CD8-positive, alpha-beta memory T cell (primary cell): ENCODE data around the gene COX10. TPM values are rescaled to one million over a fixed set of nuclear protein-coding genes. Genes with fewer than 3 reads are reported as not detected.

ENCODE experiments used
- CTCF ChIA-PET: fragments of 350-600 bp; sonication (Branson Sonifier 250); formaldehyde crosslinking; loops from one replicate; lab custom pipeline; 2021; ENCODE audit warnings: antibody characterized with exemption; lab: Charles Lee
- POLR2A ChIA-PET: fragments of 350-600 bp; sonication (Branson Sonifier 250); formaldehyde crosslinking; loops from one replicate; lab custom pipeline; 2021; ENCODE audit warnings: antibody characterized with exemption; lab: Charles Lee
- DNase-seq, 5 donors: peaks; one replicate each; pipeline versions ENCODE4 v3.0.0 to v3.0.0-alpha.2; 2020 to 2022; ENCODE audit warnings: mixed read lengths in 1 of 5
- H3K27ac ChIP-seq: one replicate; pipeline ENCODE4 v1.7.0; 2013; ENCODE audit warnings: low read depth, mild to moderate bottlenecking, low read length, moderate library complexity
- H3K27me3 ChIP-seq: 2 replicates; pipeline ENCODE4 v1.7.0; 2013; ENCODE audit warnings: low read length, mild to moderate bottlenecking; ENCODE audit not compliant: insufficient read depth, poor library complexity, severe bottlenecking
- H3K36me3 ChIP-seq: 2 replicates; pipeline ENCODE4 v1.7.0; 2013; ENCODE audit warnings: mild to moderate bottlenecking, low read length, moderate library complexity; ENCODE audit not compliant: insufficient read depth
- H3K4me1 ChIP-seq: 2 replicates; pipeline ENCODE4 v1.7.0; 2013; ENCODE audit warnings: mild to moderate bottlenecking, low read length, moderate library complexity; ENCODE audit not compliant: insufficient read depth
- H3K4me3 ChIP-seq: 2 replicates; pipeline ENCODE4 v1.7.0; 2013; ENCODE audit warnings: mild to moderate bottlenecking, low read length
- H3K9me3 ChIP-seq: 2 replicates; pipeline ENCODE4 v1.7.0; 2013; ENCODE audit warnings: mild to moderate bottlenecking, low read length
- H3K27ac Mint-ChIP-seq, 8 donors: one replicate each; pipeline ENCODE4 v1.8.0; 2020 to 2021; ENCODE audit warnings: mixed read lengths in 8 of 8, mild to moderate bottlenecking in 6 of 8, inconsistent platforms in 3 of 8, moderate library complexity in 3 of 8
- H3K27me3 Mint-ChIP-seq, 2 donors: one replicate each; pipeline ENCODE4 v1.8.0; 2020 to 2021; ENCODE audit warnings: mixed read lengths in 2 of 2, mild to moderate bottlenecking in 1 of 2, moderate library complexity in 1 of 2
- H3K36me3 Mint-ChIP-seq, 3 donors: one replicate each; pipeline ENCODE4 v1.8.0; 2020 to 2021; ENCODE audit warnings: mixed read lengths in 3 of 3, inconsistent platforms in 1 of 3, mild to moderate bottlenecking in 1 of 3
- H3K4me1 Mint-ChIP-seq, 3 donors: one replicate each; pipeline ENCODE4 v1.8.0; 2020 to 2021; ENCODE audit warnings: mixed read lengths in 3 of 3, inconsistent platforms in 1 of 3, mild to moderate bottlenecking in 1 of 3
- H3K4me3 Mint-ChIP-seq, 7 donors: one replicate each; pipeline ENCODE4 v1.8.0; 2020 to 2021; ENCODE audit warnings: mixed read lengths in 7 of 7, mild to moderate bottlenecking in 6 of 7, moderate library complexity in 4 of 7, inconsistent platforms in 2 of 7
- H3K9me3 Mint-ChIP-seq, 5 donors: one replicate each; pipeline ENCODE4 v1.8.0; 2020 to 2022; ENCODE audit warnings: mixed read lengths in 5 of 5, mild to moderate bottlenecking in 3 of 5, moderate library complexity in 2 of 5, inconsistent platforms in 1 of 5
- polyA plus RNA-seq: library from polyadenylated mRNA; unstranded; fragments of 300-500 nt; fragmentation: Illumina TruSeq; gene quantifications from one replicate; pipeline ENCODE4 v1.2.3, GENCODE V29; 2021
- total RNA-seq, 2 experiments: library from RNA; stranded (reverse); gene quantifications; one replicate each; pipeline ENCODE4 v1.2.3, GENCODE V29; 2021

Gene COX10
- total and polyA plus RNA-seq, 3 experiments from 2014 or later, result 19.9 to 30.9 (median 30.4) TPM

GRCh38 chr17:14078027-14078426 is 8.7 kb downstream of the COX10 start:
- Histone ChIP-seq H3K36me3 (peaks cover 10% of the 10 kb centered on the region), H3K27ac (no peak overlapping the region), H3K4me3 (no peak overlapping the region), H3K27me3 (no peaks in the 10 kb centered on the region), H3K4me1 (no peaks in the 10 kb centered on the region), H3K9me3 (no peaks in the 10 kb centered on the region)
- H3K4me3 Mint-ChIP-seq, result no peak overlapping the region
- peak overlapping the region in 2 of 8 donors; percentile 42 to 63 for H3K27ac Mint-ChIP-seq
- DNase-seq, result no peak
- peaks cover 13 to 40% (median 28%) of the 10 kb centered on the region in 3 donors for H3K4me1 Mint-ChIP-seq
- H3K9me3 Mint-ChIP-seq, result no peaks in the 10 kb centered on the region
- no peaks in the 10 kb centered on the region for H3K27me3 Mint-ChIP-seq
- ChIA-PET POLR2A (no interaction called here), CTCF (interaction anchor here (1.0 kb wide), 1 partner anchor 14 kb away, joined by 3 read pairs; no protein-coding TSS in a partner anchor)
- H3K36me3 Mint-ChIP-seq, result peaks cover 4 to 73% (median 22%) of the 10 kb centered on the region in 3 donors

GRCh38 chr17:14080847-14081251 is 11.5 kb downstream of the COX10 start:
- Mint-ChIP-seq H3K4me1 (peaks cover 13 to 51% (median 28%) of the 10 kb centered on the region in 3 donors), H3K9me3 (no peaks in the 10 kb centered on the region), H3K27me3 (no peaks in the 10 kb centered on the region), H3K27ac (peak overlapping the region in 2 of 8 donors; percentile 49 to 82), H3K36me3 (peaks cover 4 to 63% (median 19%) of the 10 kb centered on the region in 3 donors), H3K4me3 (no peak overlapping the region)
- Histone ChIP-seq H3K27ac (no peak overlapping the region), H3K4me3 (no peak overlapping the region), H3K4me1 (no peaks in the 10 kb centered on the region), H3K36me3 (peaks cover 13% of the 10 kb centered on the region), H3K27me3 (no peaks in the 10 kb centered on the region), H3K9me3 (no peaks in the 10 kb centered on the region)
- POLR2A ChIA-PET, result no interaction called here
- CTCF ChIA-PET, result no interaction called here
- no peak for DNase-seq

DNA sequence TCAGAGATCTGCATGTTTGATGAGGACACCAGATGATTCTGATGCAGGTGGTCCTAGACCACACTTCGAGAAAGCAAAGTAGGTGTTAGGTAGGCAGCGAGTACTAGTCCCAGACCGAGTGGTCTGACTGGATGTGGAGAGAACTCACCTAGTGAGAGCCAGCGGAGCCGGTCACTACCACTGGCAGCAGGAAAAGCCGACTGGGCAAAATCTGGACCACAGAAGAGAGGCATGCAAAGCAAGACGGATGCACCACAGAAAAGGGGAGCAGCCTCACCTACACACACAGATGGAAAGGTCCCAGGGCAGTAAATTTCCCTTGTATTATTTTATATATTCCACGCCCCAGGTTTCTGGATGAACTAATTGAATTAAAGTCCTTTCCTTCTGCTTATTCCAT is 13.5 kb downstream of the COX10 start:
- ChIA-PET CTCF (no interaction called here), POLR2A (no interaction called here)
- Mint-ChIP-seq H3K36me3 (peaks cover 4 to 50% (median 17%) of the 10 kb centered on the region in 3 donors), H3K4me3 (no peak overlapping the region), H3K9me3 (no peaks in the 10 kb centered on the region), H3K27me3 (no peaks in the 10 kb centered on the region), H3K4me1 (peaks cover 16 to 62% (median 34%) of the 10 kb centered on the region in 3 donors), H3K27ac (no peak overlapping the region)
- DNase-seq, result no peak
- H3K36me3 ChIP-seq, result peaks cover 13% of the 10 kb centered on the region
- H3K27me3 ChIP-seq, result no peaks in the 10 kb centered on the region
- H3K9me3 ChIP-seq, result no peaks in the 10 kb centered on the region
- no peak overlapping the region for H3K27ac ChIP-seq
- no peaks in the 10 kb centered on the region for H3K4me1 ChIP-seq
- H3K4me3 ChIP-seq, result no peak overlapping the region

GRCh38 chr17:14084955-14085354 is 15.7 kb downstream of the COX10 start:
- Mint-ChIP-seq H3K9me3 (no peaks in the 10 kb centered on the region), H3K27me3 (no peaks in the 10 kb centered on the region), H3K4me3 (no peak overlapping the region), H3K27ac (no peak overlapping the region), H3K4me1 (peaks cover 30 to 71% (median 49%) of the 10 kb centered on the region in 3 donors), H3K36me3 (peaks cover 0 to 36% (median 12%) of the 10 kb centered on the region in 3 donors)
- CTCF ChIA-PET, result no interaction called here
- DNase-seq, result no peak
- H3K27me3 ChIP-seq, result no peaks in the 10 kb centered on the region
- H3K4me1 ChIP-seq, result no peaks in the 10 kb centered on the region
- no peaks in the 10 kb centered on the region for H3K9me3 ChIP-seq
- no peak overlapping the region for H3K4me3 ChIP-seq
- peaks cover 9% of the 10 kb centered on the region for H3K36me3 ChIP-seq
- H3K27ac ChIP-seq, result no peak overlapping the region
- POLR2A ChIA-PET, result no interaction called here

- Histone ChIP-seq H3K27ac (no peak overlapping the region), H3K36me3 (peaks cover 6% of the 10 kb centered on the region), H3K27me3 (no peaks in the 10 kb centered on the region), H3K4me1 (no peaks in the 10 kb centered on the region), H3K4me3 (no peak overlapping the region), H3K9me3 (no peaks in the 10 kb centered on the region)
- CTCF ChIA-PET, result interaction anchor here (1.3 kb wide), 1 partner anchor 10 kb away, joined by 3 read pairs; no protein-coding TSS in a partner anchor
- no peak for DNase-seq
- Mint-ChIP-seq H3K4me1 (peaks cover 35 to 69% (median 55%) of the 10 kb centered on the region in 3 donors), H3K27me3 (no peaks in the 10 kb centered on the region), H3K4me3 (no peak overlapping the region), H3K27ac (no peak overlapping the region), H3K9me3 (no peaks in the 10 kb centered on the region), H3K36me3 (peaks cover 0 to 29% (median 12%) of the 10 kb centered on the region in 3 donors)
- POLR2A ChIA-PET, result no interaction called here
Observed at GRCh38 chr17:14086189-14086588, 16.9 kb downstream of the COX10 start.

GRCh38 chr17:14089179-14089578 is 19.9 kb downstream of the COX10 start:
- peaks cover 42 to 73% (median 67%) of the 10 kb centered on the region in 3 donors for H3K4me1 Mint-ChIP-seq
- no peak overlapping the region for H3K27ac ChIP-seq
- no peaks in the 10 kb centered on the region for H3K4me1 ChIP-seq
- DNase-seq, result no peak
- no peaks in the 10 kb centered on the region for H3K27me3 Mint-ChIP-seq
- H3K36me3 ChIP-seq, result no peaks in the 10 kb centered on the region
- H3K27me3 ChIP-seq, result no peaks in the 10 kb centered on the region
- H3K4me3 ChIP-seq, result no peak overlapping the region
- peaks cover 0 to 13% (median 7%) of the 10 kb centered on the region in 3 donors for H3K36me3 Mint-ChIP-seq
- CTCF ChIA-PET, result no interaction called here
- no peaks in the 10 kb centered on the region for H3K9me3 Mint-ChIP-seq
- no peaks in the 10 kb centered on the region for H3K9me3 ChIP-seq
- no peak overlapping the region for H3K27ac Mint-ChIP-seq
- H3K4me3 Mint-ChIP-seq, result no peak overlapping the region
- POLR2A ChIA-PET, result no interaction called here

GRCh38 chr17:14091367-14091766 is 22.1 kb downstream of the COX10 start:
- no peak overlapping the region for H3K4me3 Mint-ChIP-seq
- DNase-seq, result no peak
- H3K4me1 Mint-ChIP-seq, result peaks cover 44 to 81% (median 65%) of the 10 kb centered on the region in 3 donors
- H3K27me3 Mint-ChIP-seq, result no peaks in the 10 kb centered on the region
- H3K4me3 ChIP-seq, result no peak overlapping the region
- H3K27me3 ChIP-seq, result no peaks in the 10 kb centered on the region
- H3K27ac ChIP-seq, result no peak overlapping the region
- H3K36me3 Mint-ChIP-seq, result peaks cover 0 to 14% (median 7%) of the 10 kb centered on the region in 3 donors
- no peaks in the 10 kb centered on the region for H3K4me1 ChIP-seq
- H3K27ac Mint-ChIP-seq, result no peak overlapping the region
- CTCF ChIA-PET, result interaction anchor here (0.9 kb wide), 1 partner anchor 13 kb away, joined by 3 read pairs; no protein-coding TSS in a partner anchor
- no peaks in the 10 kb centered on the region for H3K9me3 Mint-ChIP-seq
- no peaks in the 10 kb centered on the region for H3K9me3 ChIP-seq
- POLR2A ChIA-PET, result no interaction called here
- H3K36me3 ChIP-seq, result no peaks in the 10 kb centered on the region

GRCh38 chr17:14092808-14093207 is 23.5 kb downstream of the COX10 start:
- no peak for DNase-seq
- Histone ChIP-seq H3K27ac (no peak overlapping the region), H3K4me1 (no peaks in the 10 kb centered on the region), H3K4me3 (no peak overlapping the region), H3K36me3 (no peaks in the 10 kb centered on the region), H3K27me3 (no peaks in the 10 kb centered on the region), H3K9me3 (no peaks in the 10 kb centered on the region)
- H3K36me3 Mint-ChIP-seq, result peaks cover 0 to 7% (median 3%) of the 10 kb centered on the region in 3 donors
- H3K27me3 Mint-ChIP-seq, result no peaks in the 10 kb centered on the region
- peak overlapping the region in 2 of 8 donors; percentile 5 to 15 for H3K27ac Mint-ChIP-seq
- ChIA-PET POLR2A (no interaction called here), CTCF (interaction anchor here (0.9 kb wide), 1 partner anchor 209 kb away, joined by 3 read pairs; no protein-coding TSS in a partner anchor)
- H3K9me3 Mint-ChIP-seq, result no peaks in the 10 kb centered on the region
- H3K4me3 Mint-ChIP-seq, result no peak overlapping the region
- peaks cover 40 to 70% (median 57%) of the 10 kb centered on the region in 3 donors for H3K4me1 Mint-ChIP-seq
